ENCODE data around the gene KANSL1. TPM values are rescaled to one million over a fixed set of nuclear protein-coding genes. Genes with fewer than 3 reads are reported as not detected.
"Not testable (repeated sequence)": the region's sequence is repeated elsewhere in the genome, so short reads cannot be mapped to it uniquely, and the experiment has no call there.

KANSL1 gene
- total RNA-seq, 1 donor from 2014 or later: 136 TPM

DNA sequence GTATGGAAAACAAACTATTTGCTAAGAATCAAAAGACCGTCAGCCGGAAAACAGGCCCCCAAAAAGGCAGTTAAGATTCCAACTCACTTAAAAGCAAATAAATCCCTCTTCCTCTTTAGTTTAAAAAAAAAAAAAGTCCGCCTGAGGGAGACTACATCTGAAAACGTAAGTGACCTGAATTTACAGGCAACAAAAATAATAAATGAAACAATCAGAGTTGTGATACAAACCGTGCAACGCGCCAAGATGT, 1.1 kb downstream of the KANSL1 start:
- Histone ChIP-seq H3K4me2 (peak overlapping the region; percentile 89), H3K36me3 (no peaks in the 10 kb centered on the region), H3K27me3 (no peaks in the 10 kb centered on the region), H3K4me3 (peak overlapping the region; percentile 98), H3K4me1 (peaks cover 43% of the 10 kb centered on the region), H3K9me3 (ENCODE audit: low read depth) (no peaks in the 10 kb centered on the region), H4K20me1 (ENCODE audit: low read depth) (peaks cover 76% of the 10 kb centered on the region), H3K27ac (peak overlapping the region; percentile 100), H3K9ac (peak overlapping the region; percentile 95), H3F3A (ENCODE audit: low read depth) (peaks cover 44% of the 10 kb centered on the region), H3K79me2 (ENCODE audit: low read depth) (peaks cover 93% of the 10 kb centered on the region), H2AFZ (replicated peaks) (no peak overlapping the region)
- no peak for TF ChIP-seq CTCF (IDR thresholded peaks at IDR 0.05)
- TF ChIP-seq EZH2 (IDR thresholded peaks at IDR 0.05): no peak
- TF ChIP-seq EZH2phosphoT487 (IDR thresholded peaks at IDR 0.05): no peak
- H3K36me3 Mint-ChIP-seq: peaks cover 15% of the 10 kb centered on the region
- H3K4me1 Mint-ChIP-seq: peaks cover 40% of the 10 kb centered on the region
- H3K27me3 Mint-ChIP-seq (ENCODE audit: insufficient read depth, low read depth): peaks cover 2% of the 10 kb centered on the region
- no peak for DNase-seq (ENCODE audit: low spot score)
- H3K4me3 Mint-ChIP-seq: peak overlapping the region; percentile 92
- peaks cover 3% of the 10 kb centered on the region for H3K9me3 Mint-ChIP-seq
- H3K27ac Mint-ChIP-seq: peak overlapping the region; percentile 98

DNA sequence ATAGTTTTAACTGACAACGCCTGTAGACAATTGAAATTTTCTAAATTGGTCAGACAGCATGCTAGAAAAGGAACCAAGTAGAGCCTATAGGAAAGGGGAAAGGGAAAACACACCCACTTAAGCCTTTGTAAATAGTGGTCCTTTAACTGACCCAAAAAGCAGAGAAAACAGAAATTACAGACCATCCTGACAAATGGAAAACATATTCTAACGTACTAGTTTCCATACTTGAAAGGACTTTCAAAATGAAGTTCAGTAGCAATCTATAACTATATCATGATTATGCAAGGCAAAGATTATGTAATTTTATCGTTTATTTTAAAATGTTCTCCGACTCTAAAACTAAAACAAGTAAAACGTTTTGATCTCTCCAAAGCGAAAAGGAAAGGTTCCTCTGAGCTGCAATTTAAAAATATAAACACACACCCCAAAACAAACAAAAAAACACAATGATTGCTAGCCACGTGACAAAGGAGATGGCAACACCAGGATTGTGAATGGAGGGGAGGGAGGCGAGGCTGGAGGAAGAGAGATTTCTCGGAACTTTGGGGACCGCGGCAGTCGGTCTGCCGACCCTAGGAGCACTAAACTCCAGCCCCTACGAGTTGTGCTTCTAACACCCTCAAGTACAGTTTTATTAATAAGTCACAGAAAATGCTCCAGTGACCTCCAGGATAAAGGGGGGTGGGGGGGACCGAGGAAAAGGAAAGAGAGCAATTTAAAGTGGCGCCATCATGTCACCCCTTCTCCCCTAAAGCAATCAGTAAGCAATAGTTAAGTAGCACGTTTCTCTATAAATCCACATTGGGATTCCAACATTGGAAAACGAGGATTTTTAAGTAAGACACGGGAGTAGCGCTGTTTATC, 1.7 kb downstream of the KANSL1 start:
- Histone ChIP-seq H3K79me2 (ENCODE audit: low read depth) (peaks cover 93% of the 10 kb centered on the region), H3F3A (ENCODE audit: low read depth) (peaks cover 44% of the 10 kb centered on the region), H3K4me3 (peak overlapping the region; percentile 98), H3K27ac (peak overlapping the region; percentile 100), H3K36me3 (no peaks in the 10 kb centered on the region), H3K4me2 (peak overlapping the region; percentile 89), H3K9ac (peak overlapping the region; percentile 95), H3K9me3 (ENCODE audit: low read depth) (no peaks in the 10 kb centered on the region), H4K20me1 (ENCODE audit: low read depth) (peaks cover 82% of the 10 kb centered on the region), H3K4me1 (peaks cover 49% of the 10 kb centered on the region), H2AFZ (replicated peaks) (no peak overlapping the region), H3K27me3 (no peaks in the 10 kb centered on the region)
- TF ChIP-seq EZH2phosphoT487 (IDR thresholded peaks at IDR 0.05): no peak
- no peak for TF ChIP-seq EZH2 (IDR thresholded peaks at IDR 0.05)
- no peak for TF ChIP-seq CTCF (IDR thresholded peaks at IDR 0.05)
- Mint-ChIP-seq H3K4me1 (peaks cover 45% of the 10 kb centered on the region), H3K27ac (peak overlapping the region; percentile 98), H3K36me3 (peaks cover 12% of the 10 kb centered on the region), H3K9me3 (no peaks in the 10 kb centered on the region), H3K4me3 (peak overlapping the region; percentile 92), H3K27me3 (ENCODE audit: insufficient read depth, low read depth) (peaks cover 2% of the 10 kb centered on the region)
- DNase-seq (ENCODE audit: low spot score): peak; percentile 74

DNA sequence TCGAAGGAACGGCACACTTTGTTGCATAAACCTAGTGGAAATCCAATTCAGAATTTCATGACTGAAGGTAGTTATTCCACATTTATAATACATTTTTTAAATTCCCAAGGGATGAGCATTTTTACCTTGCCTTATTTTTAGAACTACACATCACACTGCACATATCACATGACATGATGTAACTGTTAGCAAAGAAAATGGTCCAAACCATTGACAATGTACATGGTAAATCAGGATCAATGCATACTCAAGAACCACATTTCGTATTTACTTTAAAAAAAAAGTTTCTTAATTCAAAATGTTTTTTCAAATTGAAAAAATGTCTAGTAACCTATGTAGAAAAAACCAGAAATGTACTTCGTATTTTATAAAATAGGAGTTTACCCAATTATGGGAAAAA, 2.5 kb downstream of the KANSL1 start:
- no peak for DNase-seq (ENCODE audit: low spot score)
- Histone ChIP-seq H2AFZ (replicated peaks) (no peak overlapping the region), H4K20me1 (ENCODE audit: low read depth) (peaks cover 82% of the 10 kb centered on the region), H3K9ac (no peak overlapping the region), H3K9me3 (ENCODE audit: low read depth) (no peaks in the 10 kb centered on the region), H3K27me3 (no peaks in the 10 kb centered on the region), H3K4me3 (peak overlapping the region; percentile 98), H3F3A (ENCODE audit: low read depth) (peaks cover 38% of the 10 kb centered on the region), H3K4me2 (peak overlapping the region; percentile 89), H3K27ac (no peak overlapping the region), H3K4me1 (peaks cover 51% of the 10 kb centered on the region), H3K36me3 (no peaks in the 10 kb centered on the region), H3K79me2 (ENCODE audit: low read depth) (peaks cover 93% of the 10 kb centered on the region)
- no peak for TF ChIP-seq EZH2phosphoT487 (IDR thresholded peaks at IDR 0.05)
- Mint-ChIP-seq H3K27me3 (ENCODE audit: insufficient read depth, low read depth) (peaks cover 2% of the 10 kb centered on the region), H3K36me3 (peaks cover 12% of the 10 kb centered on the region), H3K4me1 (peaks cover 46% of the 10 kb centered on the region), H3K27ac (no peak overlapping the region), H3K4me3 (peak overlapping the region; percentile 92), H3K9me3 (no peaks in the 10 kb centered on the region)

DNA sequence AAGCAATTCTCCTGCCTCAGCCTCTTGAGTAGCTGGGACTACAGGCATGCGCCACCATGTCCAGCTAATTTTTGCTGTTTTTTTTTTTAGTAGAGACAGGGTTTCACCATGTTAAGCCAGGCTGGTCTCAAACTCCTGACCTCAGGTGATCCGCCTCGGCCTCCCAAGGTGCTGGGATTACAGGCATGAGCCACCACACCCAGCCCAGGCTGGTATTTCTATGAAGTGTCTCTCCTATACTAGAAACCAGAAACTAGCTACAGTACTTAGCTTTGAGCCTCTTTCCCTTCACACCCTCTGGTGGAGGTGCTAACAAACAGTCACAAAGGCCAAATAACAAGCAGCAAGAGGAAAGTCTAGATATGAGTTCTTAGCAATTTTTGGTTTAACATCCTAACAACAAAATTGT, 6.4 kb downstream of the KANSL1 start:
- Histone ChIP-seq H3K4me2 (peak overlapping the region; percentile 23), H3K4me1 (peaks cover 67% of the 10 kb centered on the region), H3K79me2 (ENCODE audit: low read depth) (peaks cover 100% of the 10 kb centered on the region), H4K20me1 (ENCODE audit: low read depth) (peaks cover 99% of the 10 kb centered on the region), H3F3A (ENCODE audit: low read depth) (peaks cover 12% of the 10 kb centered on the region)
- not testable (repeated sequence) for H3K36me3 ChIP-seq; H3K27ac ChIP-seq; H3K4me3 Mint-ChIP-seq; H3K9me3 ChIP-seq (ENCODE audit: low read depth); H3K27me3 Mint-ChIP-seq (ENCODE audit: insufficient read depth, low read depth); H3K9ac ChIP-seq; H3K27ac Mint-ChIP-seq; H3K9me3 Mint-ChIP-seq; H2AFZ ChIP-seq (replicated peaks); H3K27me3 ChIP-seq; H3K4me3 ChIP-seq
- peaks cover 61% of the 10 kb centered on the region for H3K4me1 Mint-ChIP-seq
- peak; percentile 47 for TF ChIP-seq CTCF (IDR thresholded peaks at IDR 0.05)
- peak; percentile 54 for DNase-seq (ENCODE audit: low spot score)
- peaks cover 12% of the 10 kb centered on the region for H3K36me3 Mint-ChIP-seq
